GM12873 (cell line): ENCODE measurements around the gene COBLL1.

Source experiments
- CTCF ChIP-seq: IDR thresholded peaks from 2 replicates; pipeline ENCODE4 v1.5.1; 2012; ENCODE audit warnings: low read depth, mild to moderate bottlenecking, moderate library complexity, low read length, control low read depth; ENCODE audit not compliant: insufficient read depth; ENCODE audit errors: missing control alignments

COBLL1 gene

DNA sequence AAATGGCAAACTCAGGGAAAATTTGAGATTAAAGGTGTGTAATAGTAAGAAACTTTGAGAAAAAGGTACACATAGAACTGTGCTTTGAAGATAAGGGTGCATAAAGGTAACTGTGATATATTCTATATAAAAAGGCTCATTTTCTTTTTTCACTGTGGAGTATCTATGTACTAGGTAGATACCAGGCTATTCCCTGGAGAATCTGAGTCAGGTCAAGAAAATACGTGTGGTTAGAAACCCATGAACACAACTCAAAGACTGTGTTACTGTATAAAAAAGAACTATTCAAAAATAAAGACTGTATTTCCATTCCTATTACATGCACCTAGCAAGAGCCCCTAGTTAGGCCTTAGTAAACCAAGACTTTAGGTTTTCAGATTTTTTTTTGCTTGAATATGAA, 120.2 kb downstream of the COBLL1 start:
- no peak for TF ChIP-seq CTCF

- no peak for TF ChIP-seq CTCF
These were observed 121.4 kb downstream of the COBLL1 start for GRCh38 chr2:164719996-164720941.

GRCh38 chr2:164717000-164717803, 124.4 kb downstream of the COBLL1 start:
- TF ChIP-seq CTCF, result peak; percentile 39

DNA sequence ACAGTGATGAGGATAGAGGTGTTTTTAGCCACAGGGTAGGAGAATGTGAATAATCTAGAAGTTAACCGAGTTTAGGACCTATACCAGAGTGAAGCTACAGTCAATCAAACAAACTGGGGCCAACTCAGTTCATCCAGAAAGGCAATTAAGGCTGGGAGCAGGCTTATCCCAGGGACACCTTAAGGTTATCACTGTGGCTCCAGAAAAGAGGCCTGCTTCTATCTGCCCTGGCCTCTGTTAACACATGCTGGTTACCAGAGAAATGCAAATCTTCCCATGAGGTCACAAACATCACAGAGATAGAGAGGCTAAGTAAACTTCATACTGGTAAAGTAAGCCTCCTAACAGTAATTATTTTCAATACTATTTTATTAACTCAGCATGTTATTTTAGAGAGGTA, 127.2 kb downstream of the COBLL1 start:
- no peak for TF ChIP-seq CTCF

DNA sequence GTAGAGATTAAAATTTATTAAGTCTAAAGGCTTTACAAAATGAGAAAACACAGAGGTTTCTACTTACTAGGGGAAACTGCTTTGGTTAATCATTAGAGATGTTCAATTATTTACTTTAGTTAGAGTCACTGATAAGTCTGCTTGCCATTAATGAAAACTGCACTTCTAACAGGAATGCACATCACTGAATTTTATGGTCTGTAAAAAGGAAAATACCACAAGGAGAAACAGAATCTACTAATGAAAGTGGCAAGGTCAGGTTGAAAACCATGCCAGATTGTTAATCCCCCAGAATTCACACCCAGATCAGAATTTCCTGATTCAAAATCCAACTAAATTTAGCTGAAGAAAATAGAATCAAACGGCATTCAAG, 129.9 kb downstream of the COBLL1 start:
- TF ChIP-seq CTCF, result no peak

DNA sequence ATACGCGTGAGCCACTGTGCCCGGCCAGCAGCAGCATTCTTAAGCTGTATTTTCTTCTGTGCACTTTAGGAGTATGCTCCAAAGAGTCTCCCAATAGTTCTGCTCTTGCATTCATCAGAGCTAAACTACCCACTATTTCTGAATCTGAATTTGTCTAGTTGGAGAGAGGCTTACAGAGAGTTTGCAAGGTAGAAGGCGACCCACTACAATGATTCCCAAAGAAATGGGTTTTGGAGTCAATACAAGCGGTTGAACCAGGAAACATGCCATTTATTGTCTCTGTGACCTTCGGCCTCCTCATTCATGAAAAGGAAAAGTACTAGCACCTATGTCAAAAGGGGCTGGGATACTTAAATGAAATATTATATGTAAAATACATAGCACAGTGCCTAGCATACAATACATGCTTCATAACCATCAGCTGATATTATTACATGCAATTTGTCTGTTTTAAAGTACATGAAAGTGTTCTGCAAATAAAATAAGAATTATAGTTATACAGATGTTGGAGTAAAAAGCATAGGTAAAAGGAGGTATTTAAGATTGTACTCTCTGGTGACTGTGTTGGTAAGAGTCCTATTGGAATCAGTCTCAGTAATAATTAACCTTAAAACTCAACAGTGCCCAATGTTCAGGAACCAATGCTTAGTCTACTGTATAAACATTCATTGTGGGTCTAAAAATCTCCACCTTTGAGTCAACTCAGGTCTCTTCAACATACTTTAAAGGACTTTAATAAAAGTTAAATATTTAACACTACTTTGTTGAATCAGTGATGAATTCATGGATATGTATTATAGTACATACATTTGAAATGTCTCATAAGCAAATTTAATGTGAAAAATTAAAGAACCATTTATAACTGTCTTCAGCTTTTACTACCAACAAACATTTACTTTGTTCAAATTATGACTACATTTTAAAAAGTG, 130.5 kb downstream of the COBLL1 start:
- no peak for TF ChIP-seq CTCF
